HT-29 (cell line): ENCODE results near the gene NSFL1C. TPM values are rescaled to one million over a fixed set of nuclear protein-coding genes. Genes with fewer than 3 reads are reported as not detected.

Experiments used
- DNase-seq: peaks from one replicate; pipeline ENCODE4 v3.0.0-alpha.2; 2015; ENCODE audit warnings: low spot score
- total RNA-seq: library from RNA; depleted of rRNA; stranded (reverse); fragments of >200 nt; shearing (Covaris generic); gene quantifications from 2 replicates; pipeline ENCODE4 v1.2.3, GENCODE V29; 2014

NSFL1C gene
- total RNA-seq, 1 experiment from 2014 or later = 38.6 TPM

- no peak for DNase-seq
Measured at GRCh38 chr20:1462001-1462400, 4.6 kb downstream of the NSFL1C start.

GRCh38 chr20:1460275-1460674, 6.4 kb downstream of the NSFL1C start:
- no peak for DNase-seq

GRCh38 chr20:1457992-1458391, 8.7 kb downstream of the NSFL1C start:
- no peak for DNase-seq

GRCh38 chr20:1456300-1456699, 10.3 kb downstream of the NSFL1C start:
- DNase-seq = no peak

- no peak for DNase-seq
Measured at GRCh38 chr20:1450926-1451491, 15.6 kb downstream of the NSFL1C start.

GRCh38 chr20:1449370-1449769, 17.3 kb downstream of the NSFL1C start:
- no peak for DNase-seq

GRCh38 chr20:1448081-1448620, 18.5 kb downstream of the NSFL1C start:
- no peak for DNase-seq

GRCh38 chr20:1446536-1446935, 20.1 kb downstream of the NSFL1C start:
- no peak for DNase-seq

GRCh38 chr20:1443085-1443484, 23.6 kb downstream of the NSFL1C start:
- DNase-seq = no peak

GRCh38 chr20:1442304-1442703, 24.3 kb downstream of the NSFL1C start:
- no peak for DNase-seq

- no peak for DNase-seq
Measured at GRCh38 chr20:1441133-1441532, 25.5 kb downstream of the NSFL1C start.

- peak; percentile 57 for DNase-seq
Measured at GRCh38 chr20:1440024-1440423, 26.6 kb downstream of the NSFL1C start.

GRCh38 chr20:1438361-1438760, 28.3 kb downstream of the NSFL1C start:
- no peak for DNase-seq

- peak; percentile 82 for DNase-seq
Measured at GRCh38 chr20:1437235-1437904, 29.3 kb downstream of the NSFL1C start.

GRCh38 chr20:1436263-1436662, 30.4 kb downstream of the NSFL1C start:
- DNase-seq = no peak

- DNase-seq = no peak
Measured at GRCh38 chr20:1435337-1435699, 31.3 kb downstream of the NSFL1C start.

GRCh38 chr20:1434571-1435336, 31.9 kb downstream of the NSFL1C start:
- peak; percentile 37 for DNase-seq

GRCh38 chr20:1431158-1431557, 35.5 kb downstream of the NSFL1C start:
- no peak for DNase-seq

- DNase-seq = no peak
Measured at GRCh38 chr20:1430004-1430451, 36.6 kb downstream of the NSFL1C start.

GRCh38 chr20:1429143-1429728, 37.4 kb downstream of the NSFL1C start:
- no peak for DNase-seq

GRCh38 chr20:1427457-1428054, 39.1 kb downstream of the NSFL1C start:
- DNase-seq = peak; percentile 38
